NCI-H1417 (cell line): ENCODE data around the gene ADH1C.

Source experiments
- DNase-seq, 3 experiments: peaks; one replicate each; lab custom pipeline; 2025; lab: John Stamatoyannopoulos, UW

The ADH1C gene

GRCh38 chr4:99301376-99302164, 51.0 kb downstream of the ADH1C start:
- no peak for DNase-seq

- peak; percentile 0 to 66 (median 10) for DNase-seq
These were observed 51.6 kb downstream of the ADH1C start for GRCh38 chr4:99300934-99301333.

DNA sequence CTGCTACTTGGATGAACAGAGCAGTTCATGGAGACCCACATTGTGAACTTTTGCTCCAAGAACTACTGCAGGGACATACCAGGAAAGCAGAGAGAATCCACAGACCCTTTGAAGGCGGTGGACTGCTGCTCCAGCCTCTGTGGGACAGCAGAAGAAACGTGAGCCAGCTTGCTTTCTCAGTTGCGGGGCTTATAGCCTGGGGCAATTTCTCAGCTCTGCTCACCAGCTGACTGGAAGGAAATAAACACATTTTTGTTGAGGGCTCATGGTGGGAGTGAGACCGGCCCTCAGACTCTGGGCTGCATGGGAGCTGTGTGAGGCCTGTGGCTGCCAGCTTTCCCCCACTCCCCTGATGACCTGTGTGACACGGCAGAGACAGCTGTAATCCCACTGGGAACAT, 59.2 kb downstream of the ADH1C start:
- peak in 1 of 3 experiments; percentile 3 for DNase-seq

GRCh38 chr4:99290848-99291786, 61.4 kb downstream of the ADH1C start, which contains the start of gene ADH1A:
ADH1A (minus strand) TSS chr4:99290985; CDS start chr4:99290914, 71 bp downstream.
- DNase-seq: no peak
